Cardiac fibroblast (primary cell): ENCODE measurements around the gene TNS1.
"Not testable (repeated sequence)": the region's sequence is repeated elsewhere in the genome, so short reads cannot be mapped to it uniquely, and the experiment has no call there.

ENCODE experiments used
- DNase-seq, 2 donors: peaks; one replicate each; pipeline versions ENCODE4 v3.0.0 to v3.0.0-alpha.2; 2010; ENCODE audit warnings: low read depth in 2 of 2
- H3K4me3 ChIP-seq, 2 donors: replicated peaks in 1 of 2; 1 replicate in 1 of 2; 2 replicates in 1 of 2; pipeline ENCODE4 v1.5.1; 2011; ENCODE audit warnings: low read depth in 2 of 2, low read length in 2 of 2, mild to moderate bottlenecking in 2 of 2, moderate library complexity in 1 of 2
- TF ChIP-seq, protein P1 (sequence below): IDR thresholded peaks from one replicate; pipeline ENCODE4 v1.5.1; 2011; ENCODE audit warnings: low read depth, mild to moderate bottlenecking, low read length, inconsistent platforms

The TNS1 gene

DNA sequence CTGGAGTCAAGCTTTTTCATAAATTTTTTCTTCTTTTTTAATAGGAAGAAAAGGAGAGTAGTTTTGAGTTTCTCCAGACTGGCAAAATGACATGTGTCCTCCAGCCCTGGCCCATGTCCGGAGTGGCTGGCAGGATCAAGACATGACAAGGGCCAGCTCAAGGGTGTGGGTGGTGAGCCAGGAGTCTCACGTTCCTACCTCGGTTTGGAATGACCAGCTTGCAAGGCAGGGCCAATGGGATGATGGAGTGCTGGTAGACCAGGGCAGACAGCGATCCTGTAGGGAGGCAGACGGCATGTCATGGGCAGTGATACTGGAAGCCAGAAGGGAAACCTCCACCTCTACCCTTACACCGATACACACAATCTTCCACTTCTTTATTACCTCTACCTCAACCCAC is 190.6 kb downstream of the TNS1 start:
- no peak for DNase-seq
- TF ChIP-seq, protein P1, sequence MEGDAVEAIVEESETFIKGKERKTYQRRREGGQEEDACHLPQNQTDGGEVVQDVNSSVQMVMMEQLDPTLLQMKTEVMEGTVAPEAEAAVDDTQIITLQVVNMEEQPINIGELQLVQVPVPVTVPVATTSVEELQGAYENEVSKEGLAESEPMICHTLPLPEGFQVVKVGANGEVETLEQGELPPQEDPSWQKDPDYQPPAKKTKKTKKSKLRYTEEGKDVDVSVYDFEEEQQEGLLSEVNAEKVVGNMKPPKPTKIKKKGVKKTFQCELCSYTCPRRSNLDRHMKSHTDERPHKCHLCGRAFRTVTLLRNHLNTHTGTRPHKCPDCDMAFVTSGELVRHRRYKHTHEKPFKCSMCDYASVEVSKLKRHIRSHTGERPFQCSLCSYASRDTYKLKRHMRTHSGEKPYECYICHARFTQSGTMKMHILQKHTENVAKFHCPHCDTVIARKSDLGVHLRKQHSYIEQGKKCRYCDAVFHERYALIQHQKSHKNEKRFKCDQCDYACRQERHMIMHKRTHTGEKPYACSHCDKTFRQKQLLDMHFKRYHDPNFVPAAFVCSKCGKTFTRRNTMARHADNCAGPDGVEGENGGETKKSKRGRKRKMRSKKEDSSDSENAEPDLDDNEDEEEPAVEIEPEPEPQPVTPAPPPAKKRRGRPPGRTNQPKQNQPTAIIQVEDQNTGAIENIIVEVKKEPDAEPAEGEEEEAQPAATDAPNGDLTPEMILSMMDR: no peak
- no peak overlapping the region for H3K4me3 ChIP-seq

DNA sequence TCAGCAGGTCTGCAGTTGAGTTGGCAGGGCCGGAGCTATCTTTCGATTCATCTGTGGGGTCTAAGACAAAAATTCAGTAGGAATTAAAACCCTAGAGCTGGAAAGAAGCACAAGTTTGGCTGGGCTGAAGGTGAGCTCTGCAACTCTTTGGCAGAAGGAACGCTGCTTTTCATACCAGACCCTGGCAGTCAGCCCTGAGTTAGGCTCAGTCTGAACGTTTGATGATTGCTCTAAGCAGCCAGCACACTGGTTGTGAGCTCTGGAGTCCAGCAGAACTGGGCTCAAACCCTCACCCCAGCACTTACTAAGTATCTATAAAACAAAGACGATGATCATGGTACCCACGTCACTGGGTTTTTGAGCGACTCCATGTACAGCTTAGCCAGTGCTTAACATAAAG is 192.5 kb downstream of the TNS1 start:
- DNase-seq: no peak
- H3K4me3 ChIP-seq: no peak overlapping the region
- TF ChIP-seq, protein P1: no peak

DNA sequence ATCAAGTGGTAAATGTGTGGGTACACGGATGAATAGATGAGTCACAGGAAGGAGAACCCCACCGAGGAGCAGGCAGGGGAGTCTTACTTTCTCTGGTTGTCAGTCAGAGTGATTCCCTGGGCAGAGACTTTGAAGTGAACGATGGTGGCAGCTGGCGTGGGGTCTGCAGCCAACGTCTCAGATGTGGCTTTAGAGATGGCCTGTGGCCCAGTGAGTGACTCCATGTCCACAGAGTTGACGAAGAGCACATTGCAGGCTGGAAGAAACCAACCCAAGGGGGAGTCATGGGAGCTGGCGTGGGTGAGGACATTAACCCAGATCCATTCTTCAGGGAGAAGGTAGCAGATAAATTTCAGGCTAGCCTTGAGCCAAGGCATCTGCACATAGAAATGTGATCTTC is 193.1 kb downstream of the TNS1 start:
- TF ChIP-seq, protein P1: no peak
- DNase-seq: no peak

DNA sequence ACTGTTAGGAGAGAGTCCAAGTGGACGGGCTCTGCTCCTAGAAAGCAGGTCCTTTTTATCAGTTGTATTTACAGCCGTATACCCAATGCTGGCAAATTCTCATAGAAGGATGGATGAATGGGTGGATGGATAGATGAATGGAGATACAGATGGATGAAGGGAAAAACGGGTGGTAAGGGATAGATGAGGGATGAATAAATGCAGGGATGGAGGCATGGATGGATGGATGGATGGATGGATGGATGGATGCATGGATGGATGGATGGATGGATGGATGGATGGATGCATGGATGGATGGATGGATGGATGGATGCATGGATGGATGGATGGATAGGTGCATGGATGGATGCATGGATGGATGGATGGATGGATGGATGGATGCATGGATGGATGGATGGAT is 193.8 kb downstream of the TNS1 start:
- not testable (repeated sequence) for H3K4me3 ChIP-seq, DNase-seq

More for the DNA sequence above, 193.1 kb downstream of the TNS1 start:
- H3K4me3 ChIP-seq: no peak overlapping the region

DNA sequence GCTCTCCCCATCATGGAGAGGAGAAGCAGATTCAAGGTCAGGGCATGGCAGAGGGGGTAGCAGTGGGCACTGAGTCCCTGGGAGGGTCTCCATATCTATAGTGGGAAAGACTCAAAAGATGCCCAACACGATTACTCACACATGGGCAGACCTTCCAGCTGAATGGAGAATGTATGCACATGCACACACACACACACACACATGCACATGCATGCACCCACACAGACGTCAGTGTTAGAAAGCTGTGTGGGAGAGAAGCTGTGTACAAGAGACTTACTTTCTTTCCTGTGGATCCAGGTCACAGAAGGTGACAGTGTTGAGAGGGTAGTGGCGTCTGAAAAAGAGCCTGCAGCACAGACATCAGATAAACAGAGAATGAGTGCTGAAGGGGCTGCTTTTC is 194.5 kb downstream of the TNS1 start:
- no peak for DNase-seq
- TF ChIP-seq, protein P1: no peak

DNA sequence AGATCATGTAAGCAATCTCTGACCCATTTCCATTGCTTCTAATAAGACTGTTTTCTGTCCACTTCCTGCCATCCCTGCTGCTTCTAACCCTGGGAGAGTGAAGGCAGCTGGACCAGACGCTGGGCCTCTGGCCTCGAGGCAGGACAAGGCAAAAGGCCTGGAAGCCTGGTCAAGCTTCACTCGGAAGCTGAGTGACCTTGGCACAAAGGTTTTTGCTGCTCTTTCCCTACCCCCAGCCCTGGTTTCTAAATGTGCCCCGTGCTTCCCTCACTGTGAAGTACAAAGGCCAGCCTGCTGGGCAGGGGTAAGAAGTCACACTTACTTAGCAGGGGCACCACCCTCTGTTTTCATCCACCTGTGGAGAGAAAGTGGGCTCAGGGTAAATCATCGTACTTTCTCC is 195.0 kb downstream of the TNS1 start:
- no peak for DNase-seq
- TF ChIP-seq, protein P1: no peak
- no peak overlapping the region for H3K4me3 ChIP-seq

More for the DNA sequence above, 194.5 kb downstream of the TNS1 start:
- H3K4me3 ChIP-seq: no peak overlapping the region

DNA sequence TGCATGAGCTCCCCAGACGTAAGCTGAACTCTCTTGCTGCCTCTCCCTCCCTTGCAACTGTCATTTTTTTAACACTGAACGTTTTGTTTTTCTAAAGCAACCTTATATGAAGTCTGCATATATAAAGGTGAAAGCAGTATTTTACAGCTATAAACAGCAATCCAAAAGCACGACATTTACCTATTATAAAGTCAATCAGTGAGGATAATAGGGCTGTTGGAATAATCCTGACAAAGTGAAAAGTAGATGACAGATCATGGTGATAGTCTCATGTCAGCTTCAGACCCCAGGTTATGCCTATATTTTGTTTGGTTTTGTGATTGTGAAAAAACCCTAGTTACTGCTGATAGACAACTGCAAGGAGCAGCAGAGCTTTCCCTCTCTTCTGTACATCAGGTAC is 195.8 kb downstream of the TNS1 start:
- TF ChIP-seq, protein P1: no peak
- no peak for DNase-seq
- H3K4me3 ChIP-seq: no peak overlapping the region

DNA sequence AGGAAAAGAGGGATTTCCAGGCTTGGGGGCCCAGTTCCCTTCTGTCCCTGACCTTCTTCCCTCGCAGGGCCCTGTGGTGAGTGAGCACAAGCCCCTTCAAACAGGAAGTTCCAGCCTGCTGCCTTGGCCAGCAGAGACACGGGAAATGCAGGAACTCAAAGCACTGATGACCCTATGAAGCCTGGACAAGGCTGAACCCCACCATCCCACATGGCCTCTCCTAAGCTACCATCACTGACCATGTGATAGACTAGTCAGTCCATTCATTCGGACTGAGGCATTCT is 196.4 kb downstream of the TNS1 start:
- H3K4me3 ChIP-seq: no peak overlapping the region
- DNase-seq: no peak
- TF ChIP-seq, protein P1: no peak
